CMK (cell line): Measurements from ENCODE around the gene BNIP1.

Source experiments
- DNase-seq: peaks from one replicate; pipeline ENCODE4 v3.0.0-alpha.2; 2010; ENCODE audit warnings: low read depth

Gene BNIP1

GRCh38 chr5:173165177-173166016, 21.1 kb downstream of the BNIP1 start:
- no peak for DNase-seq

- DNase-seq = no peak
Measured at GRCh38 chr5:173172166-173172565, 27.8 kb downstream of the BNIP1 start.

DNA sequence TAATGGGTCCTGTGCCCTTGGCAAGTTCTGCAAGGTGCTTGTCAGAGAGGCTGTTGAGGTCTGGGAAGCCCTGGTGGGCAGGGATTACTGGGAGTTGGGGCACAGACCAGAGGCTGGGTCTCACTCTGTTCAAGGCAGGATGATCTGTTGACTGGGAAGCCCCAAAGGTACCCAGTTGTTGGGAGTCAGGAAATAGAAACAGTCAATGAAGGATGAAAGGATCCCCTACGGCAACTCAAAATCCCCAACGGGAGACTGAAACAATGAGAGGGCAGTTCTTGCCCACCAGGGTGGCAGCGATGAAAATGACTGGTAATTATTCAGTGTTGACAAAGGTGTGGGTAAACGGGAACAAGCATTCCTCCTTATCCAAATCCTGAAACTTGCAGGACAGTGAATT, 31.2 kb downstream of the BNIP1 start:
- no peak for DNase-seq

- DNase-seq = no peak
Measured at GRCh38 chr5:173178369-173178910, 34.1 kb downstream of the BNIP1 start.

GRCh38 chr5:173180331-173180730, 36.0 kb downstream of the BNIP1 start:
- no peak for DNase-seq

- no peak for DNase-seq
Measured at GRCh38 chr5:173187054-173187743, 42.9 kb downstream of the BNIP1 start.

DNA sequence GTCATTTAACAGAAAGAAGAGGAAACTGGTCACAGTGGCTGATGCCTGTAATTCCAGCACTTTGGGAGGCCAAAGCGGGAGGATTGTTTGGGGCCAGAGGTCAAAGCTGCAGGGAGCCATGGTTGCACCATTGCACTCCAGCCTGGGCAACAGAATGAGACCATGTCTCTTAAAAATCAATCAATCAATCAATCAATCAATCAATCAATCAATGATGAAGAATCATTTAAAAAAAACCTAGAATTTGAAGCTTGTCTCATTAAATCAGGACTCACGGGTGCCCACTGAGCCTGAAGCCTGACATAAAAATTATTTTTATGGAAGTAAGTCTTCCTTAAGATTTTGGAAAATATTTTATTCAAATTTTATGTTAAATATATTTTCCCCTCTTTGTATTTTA, 43.9 kb downstream of the BNIP1 start:
- DNase-seq = no peak

DNA sequence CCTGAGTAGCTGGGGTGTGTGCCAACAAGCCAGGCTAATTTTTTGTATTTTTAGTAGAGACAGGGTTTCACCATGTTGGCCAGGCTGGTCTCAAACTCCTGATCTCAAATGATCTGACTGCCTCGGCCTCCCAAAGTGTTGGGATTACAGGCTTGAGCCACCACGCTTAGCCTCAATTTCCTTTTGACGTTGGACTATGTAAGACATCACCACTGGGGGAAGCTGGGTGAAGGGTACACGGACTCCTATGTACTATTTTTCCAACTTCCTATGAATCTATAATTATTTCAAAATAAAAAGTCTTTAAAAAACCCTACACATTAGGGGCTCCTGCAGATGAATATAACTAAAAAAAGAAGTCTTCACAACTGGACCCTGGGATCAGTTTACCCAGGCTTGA, 46.7 kb downstream of the BNIP1 start:
- no peak for DNase-seq

DNA sequence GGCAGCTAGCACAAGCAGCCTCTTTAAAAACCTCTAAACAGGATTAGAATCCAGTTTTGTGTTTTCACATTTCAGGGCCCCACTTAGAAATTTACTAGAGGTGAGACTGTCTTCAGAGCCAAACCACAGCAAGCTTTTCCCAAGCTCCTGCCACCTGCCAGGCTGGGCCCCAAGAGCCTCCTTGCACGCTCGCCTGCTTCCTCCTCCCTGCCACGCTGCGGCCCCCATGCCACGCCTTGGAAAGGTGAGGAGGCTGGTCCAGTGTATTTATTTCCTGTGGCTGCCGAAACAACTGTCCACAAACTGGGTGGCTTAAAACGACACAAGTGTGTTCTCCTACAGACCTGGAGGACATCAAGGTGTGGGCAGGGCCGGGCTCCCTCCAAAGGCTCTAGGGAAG, 47.2 kb downstream of the BNIP1 start:
- no peak for DNase-seq

GRCh38 chr5:173192561-173192960, 48.2 kb downstream of the BNIP1 start:
- no peak for DNase-seq

DNA sequence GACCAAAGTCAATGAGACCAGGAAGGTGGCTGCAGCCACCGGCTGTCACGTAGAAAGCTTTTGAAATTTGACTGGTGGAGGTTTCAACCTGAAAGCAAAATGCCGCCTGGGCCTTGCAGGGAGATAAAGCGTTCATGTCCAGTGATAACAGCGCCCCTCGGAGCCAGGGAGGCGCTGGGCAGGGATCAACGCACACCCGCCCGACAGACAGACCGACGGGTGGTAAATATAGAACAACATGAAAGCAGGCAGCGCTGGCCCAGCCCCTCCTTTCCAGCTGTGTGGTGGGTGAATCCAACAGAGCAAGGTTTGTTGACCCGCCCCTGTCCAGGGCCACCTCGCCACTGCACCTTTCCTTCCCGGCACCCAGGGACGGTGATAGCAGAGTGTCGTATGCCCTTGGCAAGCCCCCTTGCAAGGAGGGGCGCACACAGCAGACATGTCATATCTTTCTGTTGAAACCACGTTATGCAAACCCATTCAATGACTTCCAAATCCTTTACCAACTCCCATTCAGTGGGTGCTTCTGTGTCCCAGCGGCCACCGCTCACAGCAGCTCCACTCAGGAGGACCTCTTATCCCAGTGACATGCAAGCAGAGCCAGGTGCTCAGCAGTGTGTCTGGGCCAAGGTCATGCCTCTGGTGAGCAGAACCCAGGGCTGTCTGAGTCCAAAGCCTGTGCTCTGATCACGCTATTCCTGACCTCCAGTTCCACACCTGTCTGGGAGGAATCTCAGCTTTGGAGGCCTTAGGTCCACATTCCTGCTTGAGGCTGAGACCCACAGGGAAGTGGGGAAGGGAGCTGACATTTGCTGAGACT, 52.0 kb downstream of the BNIP1 start:
- DNase-seq = no peak

GRCh38 chr5:173197375-173197891, 53.1 kb downstream of the BNIP1 start:
- no peak for DNase-seq

DNA sequence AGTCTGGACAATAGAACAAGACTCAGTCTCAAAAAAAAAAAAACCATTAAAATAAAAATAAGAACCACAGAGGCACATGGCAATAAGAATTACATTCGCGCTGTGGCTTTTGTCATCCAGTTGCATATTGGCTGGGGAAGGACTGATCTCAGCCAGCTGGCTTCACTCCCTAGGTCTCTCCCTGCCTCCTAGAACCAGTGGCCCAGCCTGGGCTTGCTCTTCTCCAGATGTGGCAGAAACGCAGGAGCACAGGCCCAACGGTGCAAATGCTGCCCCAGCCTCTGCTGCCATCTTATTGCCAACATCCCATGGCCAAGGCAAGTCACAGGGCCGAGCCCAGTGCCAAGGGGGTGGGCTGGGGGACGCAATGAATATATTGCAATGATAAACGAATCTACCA, 53.7 kb downstream of the BNIP1 start:
- no peak for DNase-seq

GRCh38 chr5:173200356-173200755, 56.0 kb downstream of the BNIP1 start:
- DNase-seq = no peak

DNA sequence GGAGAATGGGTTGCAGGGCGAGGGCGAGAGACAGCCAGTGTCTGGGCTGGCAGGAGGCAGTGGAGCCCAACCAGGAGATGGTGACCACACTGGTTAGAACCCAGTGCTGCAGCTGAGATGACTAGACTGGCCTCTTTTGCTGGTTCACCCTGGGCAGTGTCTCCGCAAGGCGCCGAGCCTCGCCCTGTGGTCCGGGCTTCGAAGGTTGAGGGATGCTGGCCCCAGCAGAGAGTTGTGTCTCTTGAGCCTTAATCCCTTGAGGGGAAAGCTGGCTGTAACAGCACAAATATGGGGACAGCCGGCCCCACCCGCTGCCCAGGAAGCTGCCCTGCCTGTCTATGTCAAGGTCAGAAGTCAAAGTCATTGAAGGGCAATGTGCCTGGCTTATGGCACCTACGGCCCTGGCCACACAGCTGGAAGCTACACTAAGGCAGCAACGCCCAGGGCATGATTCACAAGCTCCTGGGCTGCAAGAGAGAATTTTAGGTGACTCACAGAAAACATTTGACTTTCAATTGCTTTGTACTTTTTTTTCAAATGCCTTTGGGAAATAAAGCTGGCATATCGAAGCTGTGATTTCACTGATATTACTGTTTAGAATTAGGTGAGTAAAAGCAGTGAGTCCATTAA, 57.4 kb downstream of the BNIP1 start:
- DNase-seq = no peak

DNA sequence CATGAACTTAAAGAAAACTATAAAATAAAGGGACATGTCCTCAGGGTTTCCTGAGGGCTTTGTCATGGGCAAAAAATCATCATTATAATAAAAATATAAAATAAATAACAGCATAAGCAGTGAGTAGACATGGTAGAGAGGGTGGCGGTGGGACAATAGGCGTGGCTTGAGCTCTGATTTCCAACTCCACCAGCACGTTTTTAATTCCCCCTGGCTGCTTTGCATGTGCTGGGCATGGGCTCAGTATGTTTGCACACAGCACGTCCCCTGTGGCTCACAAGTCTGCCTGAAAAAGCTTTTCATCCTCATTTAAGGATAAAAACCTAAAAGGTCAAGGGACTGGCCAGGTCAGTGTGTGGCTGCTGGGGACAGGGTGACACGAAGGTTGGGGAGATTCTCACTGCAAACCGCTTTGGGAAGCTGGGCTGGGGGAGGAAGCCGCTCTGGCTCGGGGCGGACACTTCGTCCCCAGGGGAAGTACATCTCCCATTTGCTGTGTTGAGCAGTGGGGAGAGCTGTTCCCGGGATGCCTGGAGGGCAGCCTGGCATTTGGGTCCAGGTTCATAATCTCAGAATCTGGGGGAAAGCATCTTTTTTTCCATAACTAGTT, 58.0 kb downstream of the BNIP1 start:
- DNase-seq = no peak

GRCh38 chr5:173204185-173204979, 60.1 kb downstream of the BNIP1 start:
- DNase-seq = no peak

DNA sequence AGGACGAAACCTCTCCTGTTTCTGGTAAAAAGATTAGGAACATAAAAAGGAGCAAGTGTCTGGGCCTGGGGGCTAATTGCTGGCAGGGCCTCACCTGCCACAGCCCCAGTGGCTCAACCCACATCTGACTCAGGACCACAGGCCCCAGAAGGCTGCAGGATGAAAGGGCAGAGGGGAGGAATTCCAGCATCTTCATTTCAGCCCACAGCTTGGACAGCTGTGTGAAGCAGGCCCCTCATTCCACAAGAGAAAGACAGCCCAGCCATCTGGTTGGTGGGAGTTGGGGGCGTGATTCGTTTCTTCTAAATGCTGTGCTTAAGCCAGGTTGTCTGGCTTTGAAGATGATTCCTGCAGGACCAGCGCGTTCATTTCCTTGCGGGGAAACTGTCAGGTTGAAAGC, 61.6 kb downstream of the BNIP1 start:
- DNase-seq = no peak

- DNase-seq = no peak
Measured at GRCh38 chr5:173208296-173208695, 64.0 kb downstream of the BNIP1 start.

- DNase-seq = no peak
Measured at GRCh38 chr5:173210877-173211276, 66.5 kb downstream of the BNIP1 start.
